ENCODE data around the gene STRN4. TPM values are rescaled to one million over a fixed set of nuclear protein-coding genes. Genes with fewer than 3 reads are reported as not detected.

STRN4 gene
- total and polyA plus RNA-seq, 2 donors (not counting 1 experiment from before 2014, with no cell fraction given) = 33.7 to 56.0 TPM

DNA sequence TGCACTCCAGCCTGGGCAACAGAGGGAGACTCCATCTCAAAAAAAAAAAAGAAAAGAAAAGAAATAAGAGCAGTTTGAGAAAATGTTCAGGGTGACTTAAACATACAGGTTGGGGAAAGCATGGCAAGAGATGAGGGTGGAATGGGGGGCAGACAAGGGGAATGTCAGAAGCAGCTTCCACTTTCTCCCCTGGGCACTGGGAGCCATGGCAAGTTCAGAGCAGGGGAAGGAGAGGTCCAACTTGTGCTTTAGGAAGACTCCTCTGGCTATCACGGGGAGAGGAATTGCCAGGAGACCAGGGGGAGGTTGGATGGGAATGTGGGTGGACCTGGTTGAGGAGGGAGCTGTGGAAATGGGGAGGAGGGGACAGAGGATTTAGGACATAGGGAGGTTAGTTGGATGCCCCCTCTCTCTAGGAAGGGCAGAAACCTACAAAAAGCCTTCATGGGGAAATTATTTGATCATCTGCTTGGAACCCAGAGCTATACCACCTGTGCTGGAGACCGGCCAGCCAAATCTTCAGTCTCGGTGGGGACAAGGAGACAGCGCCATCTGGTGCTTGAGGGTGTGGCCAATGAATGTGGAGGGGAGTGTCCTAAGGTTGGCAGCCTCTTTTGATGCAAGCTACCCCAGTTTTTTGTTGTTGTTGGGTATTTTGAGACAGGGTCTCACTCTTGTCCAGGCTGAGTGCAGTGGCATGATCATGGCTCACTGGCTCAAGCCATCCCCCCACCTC lies 7.3 kb upstream of the STRN4 start:
- Histone ChIP-seq H3K9ac (ENCODE audit: insufficient read depth, low read length) (no peak overlapping the region), H3K4me3 (replicated peaks in 1 of 4; ENCODE audit: control extremely low read depth in 1 of 4, insufficient read depth in 1 of 4, low read depth in 3 of 4, low read length in 4 of 4) (no peak overlapping the region), H4K20me1 (ENCODE audit: control insufficient read depth, extremely low read depth, insufficient read depth, low read length) (no peaks in the 10 kb centered on the region), H3K36me3 (ENCODE audit: control insufficient read depth, insufficient read depth, low read length) (peaks cover 10% of the 10 kb centered on the region), H3K4me2 (ENCODE audit: extremely low read depth, insufficient read depth, low read length) (no peak overlapping the region), H3K79me2 (ENCODE audit: control insufficient read depth, insufficient read depth, low read length) (no peaks in the 10 kb centered on the region), H3K4me1 (ENCODE audit: control insufficient read depth, extremely low read depth, insufficient read depth, low read length) (peaks cover 5% of the 10 kb centered on the region), H3K27me3 (ENCODE audit: control insufficient read depth, insufficient read depth, low read length) (no peaks in the 10 kb centered on the region), H3K9me3 (ENCODE audit: control insufficient read depth, insufficient read depth, low read depth, low read length) (no peaks in the 10 kb centered on the region), H2AFZ (ENCODE audit: low read length) (no peak overlapping the region), H3K27ac (ENCODE audit: insufficient read depth, low read length) (no peak overlapping the region)
- TF ChIP-seq EZH2 (IDR thresholded peaks at IDR 0.05; ENCODE audit: low read length, missing control alignments) = no peak
- TF ChIP-seq, protein P1, sequence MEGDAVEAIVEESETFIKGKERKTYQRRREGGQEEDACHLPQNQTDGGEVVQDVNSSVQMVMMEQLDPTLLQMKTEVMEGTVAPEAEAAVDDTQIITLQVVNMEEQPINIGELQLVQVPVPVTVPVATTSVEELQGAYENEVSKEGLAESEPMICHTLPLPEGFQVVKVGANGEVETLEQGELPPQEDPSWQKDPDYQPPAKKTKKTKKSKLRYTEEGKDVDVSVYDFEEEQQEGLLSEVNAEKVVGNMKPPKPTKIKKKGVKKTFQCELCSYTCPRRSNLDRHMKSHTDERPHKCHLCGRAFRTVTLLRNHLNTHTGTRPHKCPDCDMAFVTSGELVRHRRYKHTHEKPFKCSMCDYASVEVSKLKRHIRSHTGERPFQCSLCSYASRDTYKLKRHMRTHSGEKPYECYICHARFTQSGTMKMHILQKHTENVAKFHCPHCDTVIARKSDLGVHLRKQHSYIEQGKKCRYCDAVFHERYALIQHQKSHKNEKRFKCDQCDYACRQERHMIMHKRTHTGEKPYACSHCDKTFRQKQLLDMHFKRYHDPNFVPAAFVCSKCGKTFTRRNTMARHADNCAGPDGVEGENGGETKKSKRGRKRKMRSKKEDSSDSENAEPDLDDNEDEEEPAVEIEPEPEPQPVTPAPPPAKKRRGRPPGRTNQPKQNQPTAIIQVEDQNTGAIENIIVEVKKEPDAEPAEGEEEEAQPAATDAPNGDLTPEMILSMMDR (conservative IDR thresholded peaks at IDR 0.05 in 1 of 2, IDR thresholded peaks at IDR 0.05 in 1 of 2; ENCODE audit: low read depth in 1 of 2, low read length in 2 of 2) = peak in 1 of 2 donors; percentile 42
- DNase-seq (ENCODE audit: low read depth in 2 of 2) = no peak

DNA sequence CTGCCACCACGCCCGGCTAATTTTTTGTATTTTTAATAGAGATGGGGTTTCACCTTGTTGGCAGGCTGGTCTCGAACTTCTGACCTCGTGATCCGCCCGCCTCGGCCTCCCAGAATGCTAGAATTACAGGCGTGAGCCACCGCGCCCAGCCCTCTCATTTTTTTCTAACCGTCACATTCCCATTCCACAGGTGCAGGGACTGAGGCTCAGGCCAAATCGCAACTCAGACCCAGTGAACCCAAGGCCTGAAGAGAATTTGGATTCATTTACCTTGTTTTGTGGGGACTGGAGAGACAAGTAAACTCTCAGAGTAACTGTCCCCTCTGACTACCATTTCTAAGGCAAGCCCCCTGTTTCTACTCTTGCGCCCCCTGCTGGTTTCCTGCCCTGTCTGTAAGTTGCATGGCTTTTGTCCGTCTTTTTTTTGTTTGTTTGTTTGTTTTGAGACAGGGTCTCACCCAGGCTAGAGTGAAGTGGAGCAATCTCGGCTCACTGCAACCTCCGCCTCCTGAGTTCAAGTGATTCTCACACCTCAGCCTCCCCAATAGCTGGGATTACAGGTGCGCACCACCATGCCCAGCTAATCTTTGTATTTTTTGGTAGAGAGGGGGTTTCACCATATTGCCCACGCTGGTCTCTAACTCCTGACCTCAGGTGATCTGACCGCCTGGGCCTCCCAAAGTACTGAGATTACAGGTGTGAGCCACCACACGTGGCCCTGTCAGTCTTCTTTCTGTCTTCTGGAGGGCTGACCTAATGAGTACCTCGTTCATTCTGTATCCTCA lies 2.3 kb upstream of the STRN4 start:
- H3K79me2 ChIP-seq (ENCODE audit: control insufficient read depth, insufficient read depth, low read length) = peaks cover 30% of the 10 kb centered on the region

More for the DNA sequence above, 2.3 kb upstream of the STRN4 start:
- Histone ChIP-seq H3K9ac (ENCODE audit: insufficient read depth, low read length) (no peak overlapping the region), H2AFZ (ENCODE audit: low read length) (no peak overlapping the region), H3K27me3 (ENCODE audit: control insufficient read depth, insufficient read depth, low read length) (no peaks in the 10 kb centered on the region), H3K36me3 (ENCODE audit: control insufficient read depth, insufficient read depth, low read length) (no peaks in the 10 kb centered on the region), H4K20me1 (ENCODE audit: control insufficient read depth, extremely low read depth, insufficient read depth, low read length) (no peaks in the 10 kb centered on the region), H3K27ac (ENCODE audit: insufficient read depth, low read length) (no peak overlapping the region), H3K9me3 (ENCODE audit: control insufficient read depth, insufficient read depth, low read depth, low read length) (no peaks in the 10 kb centered on the region), H3K4me2 (ENCODE audit: extremely low read depth, insufficient read depth, low read length) (no peak overlapping the region), H3K4me1 (ENCODE audit: control insufficient read depth, extremely low read depth, insufficient read depth, low read length) (peaks cover 4% of the 10 kb centered on the region), H3K4me3 (replicated peaks in 1 of 4; ENCODE audit: control extremely low read depth in 1 of 4, insufficient read depth in 1 of 4, low read depth in 3 of 4, low read length in 4 of 4) (no peak overlapping the region)
- TF ChIP-seq EZH2 (IDR thresholded peaks at IDR 0.05; ENCODE audit: low read length, missing control alignments) = no peak
- TF ChIP-seq, protein P1 (conservative IDR thresholded peaks at IDR 0.05 in 1 of 2, IDR thresholded peaks at IDR 0.05 in 1 of 2; ENCODE audit: low read depth in 1 of 2, low read length in 2 of 2) = peak; percentile 81 to 93
- DNase-seq (ENCODE audit: low read depth in 2 of 2) = peak; percentile 41 to 71

Data from fibroblast of lung (primary cell).